Esophagus squamous epithelium (tissue), 4 donors: ENCODE data around the gene CPS1.

ENCODE experiments used
- CTCF ChIP-seq, 6 experiments: fragments of 450-650 bp in 4 of 6; fragments of 200-600 bp in 2 of 6; sonication (generic) in 2 of 6; IDR thresholded peaks; one replicate each; pipeline ENCODE4 v1.5.1; 2016 to 2019; ENCODE audit warnings: antibody characterized with exemption in 6 of 6, mild to moderate bottlenecking in 4 of 6, moderate library complexity in 4 of 6
- POLR2A ChIP-seq, 4 donors: fragments of 450-650 bp; IDR thresholded peaks; one replicate each; pipeline ENCODE4 v1.6.1; 2017; ENCODE audit warnings: antibody characterized with exemption in 4 of 4, mild to moderate bottlenecking in 4 of 4, moderate library complexity in 3 of 4

GRCh38 chr2:210540900-210541289, 15.5 kb upstream of the CPS1 start:
- TF ChIP-seq CTCF (IDR thresholded peaks at IDR 0.05) (no peak), POLR2A (IDR thresholded peaks at IDR 0.05) (no peak)
